ENCODE measurements around the gene COQ10A. TPM values are rescaled to one million over a fixed set of nuclear protein-coding genes. Genes with fewer than 3 reads are reported as not detected.
A peak's percentile ranks its signal among the peaks of the same experiment; 100 is the strongest.

COQ10A gene
- polyA plus RNA-seq, 1 donor (not counting 4 experiments of a cell fraction or from before 2014, with no cell fraction given), result 11.6 TPM

- no peak for FAIRE-seq
- Histone ChIP-seq H3K4me2 (ENCODE audit: control insufficient read depth, extremely low read depth, insufficient read depth, low read depth, low read length) (peak overlapping the region; percentile 96), H3K27me3 (ENCODE audit: control insufficient read depth, extremely low read depth, insufficient read depth, low read length) (no peaks in the 10 kb centered on the region), H4K20me1 (ENCODE audit: control insufficient read depth, extremely low read depth, insufficient read depth, low read length) (no peaks in the 10 kb centered on the region), H3K9me1 (ENCODE audit: control insufficient read depth, extremely low read depth, insufficient read depth, low read length) (no peaks in the 10 kb centered on the region), H3K9me3 (ENCODE audit: control insufficient read depth, low read depth, low read length) (no peaks in the 10 kb centered on the region), H3K36me3 (ENCODE audit: control insufficient read depth in 2 of 2, extremely low read depth in 1 of 2, insufficient read depth in 2 of 2, low read length in 2 of 2) (peaks cover 0 to 4% of the 10 kb centered on the region in 2 experiments), H3K79me2 (ENCODE audit: control insufficient read depth, insufficient read depth, low read length) (peaks cover 18% of the 10 kb centered on the region), H3K9ac (ENCODE audit: control insufficient read depth, extremely low read depth, insufficient read depth, low read length) (peak overlapping the region; percentile 80), H3K4me3 (ENCODE audit: control insufficient read depth in 2 of 3, extremely low read depth in 1 of 3, insufficient read depth in 2 of 3, low read depth in 1 of 3, low read length in 3 of 3) (peak overlapping the region; percentile 55 to 94 (median 87)), H3K4me1 (ENCODE audit: control insufficient read depth, extremely low read depth, insufficient read depth, low read length) (peaks cover 24% of the 10 kb centered on the region), H3K27ac (ENCODE audit: control insufficient read depth, insufficient read depth, low read length) (no peak overlapping the region), H2AFZ (ENCODE audit: control insufficient read depth, low read length) (no peak overlapping the region)
- dilution Hi-C loops (cut with MboI; ENCODE audit: extremely low pct_ligation_motif_present, low sequenced_read_pairs), result no loop called here
- no peak for DNase-seq (ENCODE audit: low read depth, low spot score)
- TF ChIP-seq CTCF (optimal IDR thresholded peaks at IDR 0.05 in 1 of 3, IDR thresholded peaks at IDR 0.05 in 1 of 3, conservative IDR thresholded peaks at IDR 0.05 in 1 of 3; ENCODE audit: extremely low read depth in 1 of 3, insufficient read depth in 2 of 3, low read length in 3 of 3) (no peak), EZH2 (IDR thresholded peaks at IDR 0.05; ENCODE audit: low read length) (no peak)
These were observed 41.8 kb upstream of the COQ10A start for GRCh38 chr12:56224954-56225353.

- TF ChIP-seq CTCF (optimal IDR thresholded peaks at IDR 0.05 in 1 of 3, IDR thresholded peaks at IDR 0.05 in 1 of 3, conservative IDR thresholded peaks at IDR 0.05 in 1 of 3; ENCODE audit: extremely low read depth in 1 of 3, insufficient read depth in 2 of 3, low read length in 3 of 3) (no peak), EZH2 (IDR thresholded peaks at IDR 0.05; ENCODE audit: low read length) (no peak)
- Histone ChIP-seq H3K4me2 (ENCODE audit: control insufficient read depth, extremely low read depth, insufficient read depth, low read depth, low read length) (no peak overlapping the region), H3K36me3 (ENCODE audit: control insufficient read depth in 2 of 2, extremely low read depth in 1 of 2, insufficient read depth in 2 of 2, low read length in 2 of 2) (peaks cover 0 to 4% of the 10 kb centered on the region in 2 experiments), H3K4me3 (ENCODE audit: control insufficient read depth in 2 of 3, extremely low read depth in 1 of 3, insufficient read depth in 2 of 3, low read depth in 1 of 3, low read length in 3 of 3) (no peak overlapping the region), H3K4me1 (ENCODE audit: control insufficient read depth, extremely low read depth, insufficient read depth, low read length) (peaks cover 8% of the 10 kb centered on the region), H3K9me1 (ENCODE audit: control insufficient read depth, extremely low read depth, insufficient read depth, low read length) (no peaks in the 10 kb centered on the region), H3K9me3 (ENCODE audit: control insufficient read depth, low read depth, low read length) (no peaks in the 10 kb centered on the region), H3K27ac (ENCODE audit: control insufficient read depth, insufficient read depth, low read length) (no peak overlapping the region), H2AFZ (ENCODE audit: control insufficient read depth, low read length) (no peak overlapping the region), H3K27me3 (ENCODE audit: control insufficient read depth, extremely low read depth, insufficient read depth, low read length) (no peaks in the 10 kb centered on the region), H3K9ac (ENCODE audit: control insufficient read depth, extremely low read depth, insufficient read depth, low read length) (no peak overlapping the region), H4K20me1 (ENCODE audit: control insufficient read depth, extremely low read depth, insufficient read depth, low read length) (no peaks in the 10 kb centered on the region), H3K79me2 (ENCODE audit: control insufficient read depth, insufficient read depth, low read length) (peaks cover 4% of the 10 kb centered on the region)
- DNase-seq (ENCODE audit: low read depth, low spot score) (no peak), FAIRE-seq (no peak)
- dilution Hi-C loops (cut with MboI; ENCODE audit: extremely low pct_ligation_motif_present, low sequenced_read_pairs), result no loop called here
These were observed 37.7 kb upstream of the COQ10A start for GRCh38 chr12:56229082-56229481.
